CD14-positive monocyte (primary cell): ENCODE measurements around the gene TSPAN5. TPM values are rescaled to one million over a fixed set of nuclear protein-coding genes. Genes with fewer than 3 reads are reported as not detected.

Source experiments
- DNase-seq, 3 donors: peaks; one replicate each; pipeline ENCODE4 v3.0.0-alpha.2; 2011 to 2022
- H2AFZ ChIP-seq: 2 replicates; pipeline ENCODE4 v1.6.0; 2012; ENCODE audit warnings: mild to moderate bottlenecking, low read depth, low read length, inconsistent platforms; ENCODE audit not compliant: insufficient read depth, poor library complexity, severe bottlenecking
- H3K27ac ChIP-seq, 2 donors: 1 replicate in 1 of 2; 2 replicates in 1 of 2; pipeline ENCODE4 v1.5.1; 2012 to 2013; ENCODE audit warnings: low read length in 2 of 2, control low read depth in 1 of 2, inconsistent platforms in 1 of 2, low read depth in 1 of 2, mild to moderate bottlenecking in 1 of 2
- H3K27me3 ChIP-seq, 2 donors: one replicate each; pipeline versions ENCODE4 v1.6.0 to v1.6.1; 2011 to 2013; ENCODE audit warnings: low read length in 2 of 2; ENCODE audit not compliant: control insufficient read depth in 2 of 2, insufficient read depth in 2 of 2
- H3K36me3 ChIP-seq, 2 donors: replicated peaks in 1 of 2; 1 replicate in 1 of 2; 2 replicates in 1 of 2; pipeline versions ENCODE4 v1.5.1 to v1.6.1; 2012 to 2013; ENCODE audit warnings: low read length in 2 of 2, control low read depth in 1 of 2, inconsistent platforms in 1 of 2, mild to moderate bottlenecking in 1 of 2; ENCODE audit not compliant: insufficient read depth in 2 of 2, control insufficient read depth in 1 of 2
- H3K4me1 ChIP-seq, 2 donors: 1 replicate in 1 of 2; 2 replicates in 1 of 2; pipeline versions ENCODE4 v1.5.1 to v1.6.1; 2012 to 2013; ENCODE audit warnings: low read length in 2 of 2, control low read depth in 1 of 2, inconsistent platforms in 1 of 2, mild to moderate bottlenecking in 1 of 2, moderate library complexity in 1 of 2; ENCODE audit not compliant: insufficient read depth in 2 of 2, control insufficient read depth in 1 of 2
- H3K4me2 ChIP-seq: replicated peaks from 2 replicates; pipeline ENCODE3; 2012; ENCODE audit warnings: low read length, moderate library complexity, mild to moderate bottlenecking; ENCODE audit not compliant: poor library complexity, severe bottlenecking; ENCODE audit errors: extremely low read depth
- H3K4me3 ChIP-seq, 3 experiments: fragments of 200-600 bp in 1 of 3; sonication (generic) in 1 of 3; replicated peaks in 1 of 3; 1 replicate in 2 of 3; 2 replicates in 1 of 3; pipeline ENCODE4 v1.5.1; 2011 to 2013; ENCODE audit warnings: low read length in 3 of 3, mild to moderate bottlenecking in 3 of 3, control low read depth in 2 of 3, low read depth in 2 of 3, inconsistent platforms in 1 of 3, moderate library complexity in 1 of 3
- H3K79me2 ChIP-seq: 2 replicates; pipeline ENCODE4 v1.6.0; 2012; ENCODE audit warnings: mild to moderate bottlenecking, control low read depth, inconsistent platforms, low read length, moderate library complexity; ENCODE audit not compliant: insufficient read depth
- H3K9ac ChIP-seq: 2 replicates; pipeline ENCODE4 v1.6.0; 2017; ENCODE audit warnings: low read length, mild to moderate bottlenecking; ENCODE audit not compliant: insufficient read depth, poor library complexity, severe bottlenecking
- H3K9me3 ChIP-seq, 2 donors: replicated peaks in 1 of 2; 1 replicate in 1 of 2; 2 replicates in 1 of 2; pipeline versions ENCODE4 v1.5.1 to v1.6.1; 2012 to 2013; ENCODE audit warnings: low read length in 2 of 2, control low read depth in 1 of 2; ENCODE audit not compliant: control insufficient read depth in 1 of 2, insufficient read depth in 1 of 2
- H4K20me1 ChIP-seq: 2 replicates; pipeline ENCODE4 v1.6.0; 2012; ENCODE audit warnings: mild to moderate bottlenecking, low read length, control low read depth, moderate library complexity; ENCODE audit not compliant: insufficient read depth
- H3K27ac Mint-ChIP-seq, 7 donors: one replicate each; pipeline ENCODE4 v1.8.0; 2020; ENCODE audit warnings: mild to moderate bottlenecking in 7 of 7, mixed read lengths in 7 of 7, moderate library complexity in 6 of 7, inconsistent platforms in 2 of 7
- H3K27me3 Mint-ChIP-seq, 3 donors: one replicate each; pipeline ENCODE4 v1.8.0; 2021 to 2022; ENCODE audit warnings: low read depth in 3 of 3, mild to moderate bottlenecking in 3 of 3, mixed read lengths in 3 of 3, moderate library complexity in 3 of 3, inconsistent platforms in 1 of 3
- H3K36me3 Mint-ChIP-seq, 2 donors: one replicate each; pipeline ENCODE4 v1.8.0; 2020; ENCODE audit warnings: mixed read lengths in 2 of 2, inconsistent platforms in 1 of 2, mild to moderate bottlenecking in 1 of 2
- H3K4me1 Mint-ChIP-seq: one replicate; pipeline ENCODE4 v1.8.0; 2020; ENCODE audit warnings: mild to moderate bottlenecking, mixed read lengths
- H3K4me3 Mint-ChIP-seq, 2 donors: one replicate each; pipeline ENCODE4 v1.8.0; 2020; ENCODE audit warnings: mild to moderate bottlenecking in 2 of 2, mixed read lengths in 2 of 2, moderate library complexity in 1 of 2
- H3K9me3 Mint-ChIP-seq, 7 donors: one replicate each; pipeline ENCODE4 v1.8.0; 2020 to 2022; ENCODE audit warnings: mixed read lengths in 7 of 7, mild to moderate bottlenecking in 6 of 7, moderate library complexity in 6 of 7, inconsistent platforms in 2 of 7
- WGBS: methylation state at CpG from one replicate; pipeline ENCODE4 v1.1.5; 2013; ENCODE audit warnings: missing lambda C conversion rate; ENCODE audit not compliant: insufficient coverage; 5-methylcytosine and 5-hydroxymethylcytosine counted together
- intact Hi-C, 2 donors: fragments of 100-400 bp; cut with micrococcal nuclease; formaldehyde crosslinking; loops; one replicate each; pipeline versions ENCODE4 v1.15.0 to v1.15.1; 2023
- polyA plus RNA-seq, 3 donors: library from polyadenylated mRNA; depleted of rRNA in 1 of 3; unstranded in 2 of 3; stranded (reverse) in 1 of 3; fragments of 300-500 nt in 2 of 3; fragments of >200 nt in 1 of 3; fragmentation: Illumina TruSeq in 2 of 3; gene quantifications; 1 replicate in 2 of 3; 2 replicates in 1 of 3; pipeline ENCODE4 v1.2.3, GENCODE V29; 2012 to 2021
- TF ChIP-seq, protein P1 (sequence below): fragments of 200-600 bp; IDR thresholded peaks from one replicate; pipeline ENCODE4 v1.8.0; 2022; ENCODE audit warnings: antibody characterized with exemption, mild to moderate bottlenecking

The TSPAN5 gene
- polyA plus RNA-seq, 3 donors, result 0.09 to 1.1 (median 0.13) TPM

- no peaks in the 10 kb centered on the region for H3K9me3 Mint-ChIP-seq
- TF ChIP-seq, protein P1, sequence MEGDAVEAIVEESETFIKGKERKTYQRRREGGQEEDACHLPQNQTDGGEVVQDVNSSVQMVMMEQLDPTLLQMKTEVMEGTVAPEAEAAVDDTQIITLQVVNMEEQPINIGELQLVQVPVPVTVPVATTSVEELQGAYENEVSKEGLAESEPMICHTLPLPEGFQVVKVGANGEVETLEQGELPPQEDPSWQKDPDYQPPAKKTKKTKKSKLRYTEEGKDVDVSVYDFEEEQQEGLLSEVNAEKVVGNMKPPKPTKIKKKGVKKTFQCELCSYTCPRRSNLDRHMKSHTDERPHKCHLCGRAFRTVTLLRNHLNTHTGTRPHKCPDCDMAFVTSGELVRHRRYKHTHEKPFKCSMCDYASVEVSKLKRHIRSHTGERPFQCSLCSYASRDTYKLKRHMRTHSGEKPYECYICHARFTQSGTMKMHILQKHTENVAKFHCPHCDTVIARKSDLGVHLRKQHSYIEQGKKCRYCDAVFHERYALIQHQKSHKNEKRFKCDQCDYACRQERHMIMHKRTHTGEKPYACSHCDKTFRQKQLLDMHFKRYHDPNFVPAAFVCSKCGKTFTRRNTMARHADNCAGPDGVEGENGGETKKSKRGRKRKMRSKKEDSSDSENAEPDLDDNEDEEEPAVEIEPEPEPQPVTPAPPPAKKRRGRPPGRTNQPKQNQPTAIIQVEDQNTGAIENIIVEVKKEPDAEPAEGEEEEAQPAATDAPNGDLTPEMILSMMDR, result no peak
- H4K20me1 ChIP-seq, result no peaks in the 10 kb centered on the region
- no peak overlapping the region for H3K4me3 ChIP-seq
- H3K4me1 Mint-ChIP-seq, result peaks cover 5% of the 10 kb centered on the region
- 43% methylated on average over 1 of the region's 6 CpGs for WGBS
- no peak overlapping the region for H2AFZ ChIP-seq
- no peaks in the 10 kb centered on the region for H3K27me3 ChIP-seq
- no peak for DNase-seq
- no peak overlapping the region for H3K9ac ChIP-seq
- no peaks in the 10 kb centered on the region for H3K36me3 Mint-ChIP-seq
- H3K4me3 Mint-ChIP-seq, result no peak overlapping the region
- no peaks in the 10 kb centered on the region for H3K9me3 ChIP-seq
- no peaks in the 10 kb centered on the region for H3K36me3 ChIP-seq
- no peak overlapping the region for H3K27ac Mint-ChIP-seq
- H3K4me1 ChIP-seq, result no peaks in the 10 kb centered on the region
- H3K27me3 Mint-ChIP-seq, result no peaks in the 10 kb centered on the region
- no peaks in the 10 kb centered on the region for H3K79me2 ChIP-seq
- intact Hi-C loops, result no loop called here
- H3K4me2 ChIP-seq, result no peak overlapping the region
- no peak overlapping the region for H3K27ac ChIP-seq
Observed at GRCh38 chr4:98510757-98511517, 147.5 kb downstream of the TSPAN5 start.

- Mint-ChIP-seq H3K27ac (no peak overlapping the region), H3K36me3 (no peaks in the 10 kb centered on the region), H3K27me3 (peaks cover 0 to 1% (median 0%) of the 10 kb centered on the region in 3 donors), H3K9me3 (no peaks in the 10 kb centered on the region), H3K4me3 (no peak overlapping the region), H3K4me1 (peaks cover 4% of the 10 kb centered on the region)
- no peaks in the 10 kb centered on the region for H4K20me1 ChIP-seq
- H2AFZ ChIP-seq, result no peak overlapping the region
- H3K9ac ChIP-seq, result no peak overlapping the region
- no peaks in the 10 kb centered on the region for H3K4me1 ChIP-seq
- TF ChIP-seq, protein P1, result no peak
- no CpG with 5 or more reads among the region's 2 CpGs for WGBS
- no peak overlapping the region for H3K4me2 ChIP-seq
- no peak overlapping the region for H3K4me3 ChIP-seq
- no peaks in the 10 kb centered on the region for H3K27me3 ChIP-seq
- no peak for DNase-seq
- H3K36me3 ChIP-seq, result no peaks in the 10 kb centered on the region
- intact Hi-C loops, result no loop called here
- H3K79me2 ChIP-seq, result no peaks in the 10 kb centered on the region
- no peaks in the 10 kb centered on the region for H3K9me3 ChIP-seq
- no peak overlapping the region for H3K27ac ChIP-seq
Observed at GRCh38 chr4:98510340-98510739, 148.1 kb downstream of the TSPAN5 start.
